GM04503 (cell line): ENCODE data around the gene WDR1.

Experiments
- DNase-seq: peaks from one replicate; pipeline ENCODE4 v3.0.0-alpha.2; 2012; ENCODE audit warnings: low read depth

Gene WDR1

GRCh38 chr4:10098780-10099160, 17.8 kb downstream of the WDR1 start:
- no peak for DNase-seq

GRCh38 chr4:10097906-10098779, 18.5 kb downstream of the WDR1 start:
- no peak for DNase-seq

- DNase-seq: no peak
These were observed 19.6 kb downstream of the WDR1 start for GRCh38 chr4:10096978-10097335.

- DNase-seq: peak; percentile 46
These were observed 20.2 kb downstream of the WDR1 start for GRCh38 chr4:10096201-10096977.

GRCh38 chr4:10095296-10095991, 21.2 kb downstream of the WDR1 start:
- no peak for DNase-seq

GRCh38 chr4:10094841-10095240, 21.8 kb downstream of the WDR1 start:
- no peak for DNase-seq

GRCh38 chr4:10093801-10094552, 22.6 kb downstream of the WDR1 start:
- DNase-seq: peak; percentile 64

- DNase-seq: no peak
These were observed 23.4 kb downstream of the WDR1 start for GRCh38 chr4:10093271-10093621.

- no peak for DNase-seq
These were observed 23.9 kb downstream of the WDR1 start for GRCh38 chr4:10092481-10093270.

- DNase-seq: no peak
These were observed 24.9 kb downstream of the WDR1 start for GRCh38 chr4:10091531-10092181.

- no peak for DNase-seq
These were observed 25.9 kb downstream of the WDR1 start for GRCh38 chr4:10090467-10091250.

- DNase-seq: no peak
These were observed 27.3 kb downstream of the WDR1 start for GRCh38 chr4:10089346-10089745.

- no peak for DNase-seq
These were observed 28.2 kb downstream of the WDR1 start for GRCh38 chr4:10088135-10089010.

GRCh38 chr4:10087152-10087791, 29.3 kb downstream of the WDR1 start:
- DNase-seq: no peak

GRCh38 chr4:10086506-10087120, 30.0 kb downstream of the WDR1 start:
- DNase-seq: no peak

GRCh38 chr4:10085828-10086505, 30.6 kb downstream of the WDR1 start:
- DNase-seq: no peak

- DNase-seq: no peak
These were observed 31.2 kb downstream of the WDR1 start for GRCh38 chr4:10085386-10085785.
